PFSK-1 (cell line): ENCODE results near the gene DTX1.

Source experiments
- FOXP2 ChIP-seq: optimal IDR thresholded peaks from 2 replicates; pipeline ENCODE3; 2011; ENCODE audit warnings: borderline replicate concordance, control low read depth, inconsistent platforms; ENCODE audit not compliant: insufficient read depth; ENCODE audit errors: extremely low read length, extremely low read depth
- POLR2AphosphoS5 ChIP-seq: IDR thresholded peaks from 2 replicates; pipeline ENCODE4 v1.6.1; 2012; ENCODE audit warnings: low read depth, mild to moderate bottlenecking, control low read depth, low read length, moderate library complexity
- SIN3A ChIP-seq: IDR thresholded peaks from 2 replicates; pipeline ENCODE4 v1.6.1; 2012; ENCODE audit warnings: mild to moderate bottlenecking, low read length, moderate library complexity, borderline replicate concordance; ENCODE audit not compliant: insufficient read depth
- TAF1 ChIP-seq: IDR thresholded peaks from 2 replicates; pipeline ENCODE4 v1.6.1; 2012; ENCODE audit warnings: low read length, control low read depth, borderline replicate concordance; ENCODE audit not compliant: insufficient read depth
- TF ChIP-seq, protein P1 (sequence below), 2 experiments: IDR thresholded peaks; 2 replicates each; pipeline versions ENCODE4 v1.6.1 to v1.8.0; 2011 to 2012; ENCODE audit warnings: low read depth in 2 of 2, low read length in 2 of 2, control low read depth in 1 of 2, inconsistent platforms in 1 of 2, mild to moderate bottlenecking in 1 of 2, moderate library complexity in 1 of 2; ENCODE audit not compliant: insufficient read depth in 1 of 2

DTX1 gene

DNA sequence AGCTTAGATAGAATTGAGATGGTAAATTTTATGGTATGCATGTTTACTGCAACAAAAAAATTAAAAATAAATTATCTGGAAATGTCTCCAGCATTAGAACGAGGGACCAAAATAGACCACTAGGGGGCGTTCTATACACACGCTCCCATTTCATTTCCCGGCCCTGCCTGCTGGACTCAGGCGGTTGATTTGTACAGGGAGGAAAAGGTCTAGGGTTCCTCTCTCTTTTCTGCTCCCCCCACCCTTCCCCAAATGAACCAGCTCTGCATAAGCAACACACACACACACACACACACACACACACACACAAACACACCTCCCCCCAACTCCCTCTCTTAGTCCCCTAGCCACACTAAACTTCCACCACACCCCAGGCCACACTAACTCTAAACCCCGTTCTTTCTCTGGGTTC is 7.8 kb upstream of the DTX1 start:
- TF ChIP-seq FOXP2 (no peak), TAF1 (no peak), SIN3A (no peak), POLR2AphosphoS5 (no peak)
- TF ChIP-seq, protein P1, sequence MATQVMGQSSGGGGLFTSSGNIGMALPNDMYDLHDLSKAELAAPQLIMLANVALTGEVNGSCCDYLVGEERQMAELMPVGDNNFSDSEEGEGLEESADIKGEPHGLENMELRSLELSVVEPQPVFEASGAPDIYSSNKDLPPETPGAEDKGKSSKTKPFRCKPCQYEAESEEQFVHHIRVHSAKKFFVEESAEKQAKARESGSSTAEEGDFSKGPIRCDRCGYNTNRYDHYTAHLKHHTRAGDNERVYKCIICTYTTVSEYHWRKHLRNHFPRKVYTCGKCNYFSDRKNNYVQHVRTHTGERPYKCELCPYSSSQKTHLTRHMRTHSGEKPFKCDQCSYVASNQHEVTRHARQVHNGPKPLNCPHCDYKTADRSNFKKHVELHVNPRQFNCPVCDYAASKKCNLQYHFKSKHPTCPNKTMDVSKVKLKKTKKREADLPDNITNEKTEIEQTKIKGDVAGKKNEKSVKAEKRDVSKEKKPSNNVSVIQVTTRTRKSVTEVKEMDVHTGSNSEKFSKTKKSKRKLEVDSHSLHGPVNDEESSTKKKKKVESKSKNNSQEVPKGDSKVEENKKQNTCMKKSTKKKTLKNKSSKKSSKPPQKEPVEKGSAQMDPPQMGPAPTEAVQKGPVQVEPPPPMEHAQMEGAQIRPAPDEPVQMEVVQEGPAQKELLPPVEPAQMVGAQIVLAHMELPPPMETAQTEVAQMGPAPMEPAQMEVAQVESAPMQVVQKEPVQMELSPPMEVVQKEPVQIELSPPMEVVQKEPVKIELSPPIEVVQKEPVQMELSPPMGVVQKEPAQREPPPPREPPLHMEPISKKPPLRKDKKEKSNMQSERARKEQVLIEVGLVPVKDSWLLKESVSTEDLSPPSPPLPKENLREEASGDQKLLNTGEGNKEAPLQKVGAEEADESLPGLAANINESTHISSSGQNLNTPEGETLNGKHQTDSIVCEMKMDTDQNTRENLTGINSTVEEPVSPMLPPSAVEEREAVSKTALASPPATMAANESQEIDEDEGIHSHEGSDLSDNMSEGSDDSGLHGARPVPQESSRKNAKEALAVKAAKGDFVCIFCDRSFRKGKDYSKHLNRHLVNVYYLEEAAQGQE (IDR thresholded peaks at IDR 0.05; ENCODE audit: insufficient read depth in 1 of 2, low read depth in 2 of 2, low read length in 2 of 2), result no peak

DNA sequence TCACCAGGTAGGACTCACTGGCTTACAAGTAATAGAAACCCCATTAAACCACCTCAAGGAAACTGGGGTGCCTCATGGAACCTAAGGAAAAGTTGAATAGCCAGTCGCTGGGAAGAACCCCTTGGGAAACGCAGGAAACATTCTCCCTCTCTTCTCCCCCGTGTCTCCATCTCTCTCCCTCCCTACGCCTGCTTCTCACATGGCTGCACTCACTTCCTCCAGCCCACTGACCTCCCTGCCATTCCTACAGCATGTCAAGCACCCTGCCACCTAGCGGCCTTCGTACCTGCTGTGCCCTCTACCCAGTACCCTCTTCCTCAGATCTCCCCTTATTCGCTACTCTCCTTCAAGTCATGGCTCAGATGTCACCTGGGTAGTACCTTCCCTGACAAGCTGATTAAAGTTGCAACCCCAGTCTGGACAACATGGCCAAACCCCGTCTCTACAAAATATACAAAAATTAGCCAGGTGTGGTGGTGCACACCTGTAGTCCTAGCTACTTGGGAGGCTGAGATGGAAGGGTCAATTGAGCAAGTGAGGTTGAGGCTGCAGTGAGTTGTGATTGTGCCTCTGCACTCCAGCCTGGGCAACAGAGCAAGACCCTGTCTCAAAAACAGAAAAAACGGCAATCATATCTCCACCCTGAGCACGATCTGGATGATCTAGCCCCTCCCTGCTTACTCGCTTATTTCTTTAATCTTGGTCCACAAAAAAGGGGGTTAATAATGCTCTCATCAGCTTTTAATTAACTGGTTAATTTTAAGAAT is 6.4 kb upstream of the DTX1 start:
- no peak for TF ChIP-seq SIN3A
- TF ChIP-seq, protein P1 (IDR thresholded peaks at IDR 0.05; ENCODE audit: insufficient read depth in 1 of 2, low read depth in 2 of 2, low read length in 2 of 2), result no peak
- TF ChIP-seq POLR2AphosphoS5, result no peak
- no peak for TF ChIP-seq TAF1
- TF ChIP-seq FOXP2, result no peak

DNA sequence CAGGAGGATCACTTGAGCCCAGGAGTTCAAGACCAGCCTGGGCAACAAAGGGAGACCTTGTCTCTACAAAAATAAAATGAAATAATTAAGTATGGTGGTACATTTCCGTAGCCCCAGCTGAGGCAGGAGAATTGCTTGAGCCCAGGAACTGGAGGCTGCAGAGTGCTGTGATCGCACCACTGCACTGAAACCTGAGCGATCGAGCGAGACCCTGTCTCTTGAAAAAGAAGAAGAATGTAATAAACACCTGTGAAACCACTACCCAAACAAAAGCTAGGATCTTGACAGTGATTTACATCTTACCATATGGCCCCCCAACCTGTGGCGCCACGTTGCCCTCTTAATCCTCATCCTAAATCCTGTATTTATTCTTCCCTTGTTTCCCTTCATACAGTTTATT is 5.7 kb upstream of the DTX1 start:
- TF ChIP-seq SIN3A (no peak), POLR2AphosphoS5 (no peak), TAF1 (no peak), FOXP2 (no peak)
- TF ChIP-seq, protein P1 (IDR thresholded peaks at IDR 0.05; ENCODE audit: insufficient read depth in 1 of 2, low read depth in 2 of 2, low read length in 2 of 2), result no peak

DNA sequence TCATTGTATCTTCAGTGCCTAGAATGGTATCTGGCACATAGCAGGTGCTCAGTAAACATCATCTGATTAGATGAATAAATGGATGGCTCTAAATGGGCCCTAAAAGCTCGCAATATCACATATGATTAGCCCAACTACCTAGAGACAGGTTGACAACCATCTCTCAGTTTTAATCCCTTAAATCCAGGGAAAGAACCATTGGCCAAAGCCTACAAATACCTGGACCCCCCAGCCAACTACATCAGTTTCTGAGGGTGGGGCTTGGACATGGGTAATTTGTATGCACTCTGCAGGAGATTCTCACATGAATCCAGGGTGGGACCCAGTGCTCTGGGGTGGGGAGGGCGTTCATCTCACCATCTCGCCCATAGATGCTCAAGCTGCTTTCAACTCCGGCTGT is 4.8 kb upstream of the DTX1 start:
- no peak for TF ChIP-seq SIN3A
- TF ChIP-seq, protein P1 (IDR thresholded peaks at IDR 0.05; ENCODE audit: insufficient read depth in 1 of 2, low read depth in 2 of 2, low read length in 2 of 2), result no peak
- TF ChIP-seq TAF1, result no peak
- no peak for TF ChIP-seq POLR2AphosphoS5
- TF ChIP-seq FOXP2, result no peak

DNA sequence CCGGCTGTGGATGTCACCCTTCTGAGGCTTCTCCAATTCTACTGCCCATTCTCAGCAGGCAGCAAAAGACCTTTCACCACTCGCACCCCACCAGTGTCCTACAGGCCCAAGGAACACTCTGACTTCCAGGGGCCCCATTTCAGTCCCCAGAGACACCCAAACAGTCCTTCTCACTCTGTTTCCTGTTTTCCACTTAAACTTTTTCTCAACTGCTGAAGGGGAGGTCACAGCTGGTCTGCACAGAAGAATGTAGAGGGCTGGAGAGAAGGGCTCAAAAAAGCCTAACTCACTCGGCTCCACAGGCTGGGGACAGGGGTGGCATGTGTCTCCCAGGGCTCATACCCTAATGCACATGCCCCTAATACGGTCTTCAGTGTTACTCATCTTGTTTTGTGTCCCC is 4.2 kb upstream of the DTX1 start:
- TF ChIP-seq TAF1 (no peak), POLR2AphosphoS5 (no peak), SIN3A (no peak), FOXP2 (no peak)
